ENCODE data around the gene CFAP90.

DNA sequence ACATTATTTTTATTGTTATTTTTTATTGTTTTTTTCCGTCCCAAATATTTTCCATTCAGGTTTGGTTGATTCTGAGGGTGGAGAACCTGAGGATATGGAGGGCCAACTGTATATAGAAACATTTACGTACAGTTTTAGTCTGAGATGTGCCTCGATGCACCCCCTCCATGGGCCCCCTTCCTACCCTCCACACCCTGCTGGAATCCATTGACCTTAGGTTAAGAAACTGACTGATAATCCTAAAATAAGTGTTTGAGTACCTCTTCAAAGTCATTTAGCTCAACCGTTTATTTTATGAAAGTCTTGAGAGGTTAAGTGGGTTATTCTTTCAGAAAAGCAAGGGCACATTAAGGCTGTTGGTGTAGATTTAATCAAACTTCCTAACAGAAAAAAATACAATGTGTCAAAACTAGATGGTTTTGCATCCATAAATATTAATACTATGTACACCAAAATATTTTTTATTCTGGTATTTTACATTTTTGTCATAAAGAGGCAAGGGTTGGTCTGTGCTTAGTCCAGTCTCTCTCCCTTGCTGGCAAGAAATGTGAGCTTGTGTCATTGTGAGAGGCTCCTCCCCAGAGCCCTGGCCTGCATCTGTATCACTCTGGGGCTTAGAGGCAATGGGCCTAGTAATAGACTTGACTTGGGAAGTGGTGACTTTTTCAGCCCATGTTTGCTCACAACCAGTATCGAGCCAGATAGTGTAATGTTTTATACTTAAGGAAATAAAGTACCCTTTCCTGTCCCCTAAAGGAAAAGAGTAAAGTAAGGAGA is 33.7 kb upstream of the CFAP90 start:
- TF ChIP-seq, protein P1, sequence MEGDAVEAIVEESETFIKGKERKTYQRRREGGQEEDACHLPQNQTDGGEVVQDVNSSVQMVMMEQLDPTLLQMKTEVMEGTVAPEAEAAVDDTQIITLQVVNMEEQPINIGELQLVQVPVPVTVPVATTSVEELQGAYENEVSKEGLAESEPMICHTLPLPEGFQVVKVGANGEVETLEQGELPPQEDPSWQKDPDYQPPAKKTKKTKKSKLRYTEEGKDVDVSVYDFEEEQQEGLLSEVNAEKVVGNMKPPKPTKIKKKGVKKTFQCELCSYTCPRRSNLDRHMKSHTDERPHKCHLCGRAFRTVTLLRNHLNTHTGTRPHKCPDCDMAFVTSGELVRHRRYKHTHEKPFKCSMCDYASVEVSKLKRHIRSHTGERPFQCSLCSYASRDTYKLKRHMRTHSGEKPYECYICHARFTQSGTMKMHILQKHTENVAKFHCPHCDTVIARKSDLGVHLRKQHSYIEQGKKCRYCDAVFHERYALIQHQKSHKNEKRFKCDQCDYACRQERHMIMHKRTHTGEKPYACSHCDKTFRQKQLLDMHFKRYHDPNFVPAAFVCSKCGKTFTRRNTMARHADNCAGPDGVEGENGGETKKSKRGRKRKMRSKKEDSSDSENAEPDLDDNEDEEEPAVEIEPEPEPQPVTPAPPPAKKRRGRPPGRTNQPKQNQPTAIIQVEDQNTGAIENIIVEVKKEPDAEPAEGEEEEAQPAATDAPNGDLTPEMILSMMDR (IDR thresholded peaks at IDR 0.05; ENCODE audit: insufficient read depth, low read length, poor library complexity, severe bottlenecking), result no peak
- no peak for TF ChIP-seq EZH2phosphoT487 (conservative IDR thresholded peaks at IDR 0.05; ENCODE audit: low read length)
